GM21529 (cell line): ENCODE data around the gene GSTA2.
"Not testable (repeated sequence)": the region's sequence is repeated elsewhere in the genome, so short reads cannot be mapped to it uniquely, and the experiment has no call there.

Experiments
- ATAC-seq: cut with Tn5 transposase; IDR thresholded peaks from one replicate; pipeline ENCODE4 v1.9.1; 2021; ENCODE audit not compliant: unreplicated experiment

The GSTA2 gene

DNA sequence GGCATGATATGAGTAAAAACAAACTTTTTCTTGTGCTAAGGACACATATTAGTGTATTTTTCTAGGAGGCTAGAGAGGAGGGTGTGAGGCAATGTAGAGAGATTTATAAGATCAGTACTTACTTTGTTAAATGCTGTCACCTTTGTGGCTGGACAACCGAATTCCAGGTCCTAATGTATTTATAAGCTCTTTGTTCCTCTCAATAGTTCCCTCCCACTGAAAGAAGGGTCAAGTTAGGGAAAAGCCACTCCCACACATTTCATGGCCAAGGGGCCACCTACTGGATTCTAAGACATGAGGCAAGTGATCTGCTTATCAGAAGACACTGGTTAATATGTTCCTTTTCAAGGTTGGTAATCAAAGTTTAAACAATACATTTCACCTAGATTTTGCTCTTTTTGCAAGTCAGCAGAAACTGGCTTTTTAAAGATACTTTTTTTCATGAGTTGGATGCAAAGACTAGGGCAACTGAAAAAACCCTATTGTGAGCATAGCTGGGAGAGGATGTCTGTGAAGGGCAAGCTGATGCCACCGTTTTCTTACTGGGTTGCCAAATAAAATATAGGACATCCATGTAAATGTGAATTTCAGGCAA lies at the start of gene GSTA2:
GSTA2 (minus strand) TSS at position 154 of the 595 bp plus-strand sequence. CDS start 5,528 bp downstream, outside the sequence.
- not testable (repeated sequence) for ATAC-seq

DNA sequence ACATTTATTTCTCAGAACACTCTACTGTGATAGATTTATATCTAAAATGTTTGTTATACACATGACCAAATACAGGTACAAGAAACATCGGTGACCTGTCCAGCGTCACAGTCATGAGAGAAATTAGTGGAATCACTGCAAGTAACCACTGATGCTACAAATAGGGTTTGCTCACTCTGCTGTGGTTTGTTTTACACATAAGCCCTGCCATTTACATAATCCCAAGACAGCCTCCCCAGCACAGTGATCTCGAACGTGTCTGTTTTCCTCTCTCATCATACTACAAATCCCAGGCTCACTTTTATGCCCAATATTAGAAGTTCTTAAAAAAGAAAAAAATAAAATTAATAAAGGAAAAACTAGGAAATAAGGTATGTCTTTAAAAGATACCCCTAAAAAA lies 46.5 kb upstream of the GSTA2 start:
- not testable (repeated sequence) for ATAC-seq

DNA sequence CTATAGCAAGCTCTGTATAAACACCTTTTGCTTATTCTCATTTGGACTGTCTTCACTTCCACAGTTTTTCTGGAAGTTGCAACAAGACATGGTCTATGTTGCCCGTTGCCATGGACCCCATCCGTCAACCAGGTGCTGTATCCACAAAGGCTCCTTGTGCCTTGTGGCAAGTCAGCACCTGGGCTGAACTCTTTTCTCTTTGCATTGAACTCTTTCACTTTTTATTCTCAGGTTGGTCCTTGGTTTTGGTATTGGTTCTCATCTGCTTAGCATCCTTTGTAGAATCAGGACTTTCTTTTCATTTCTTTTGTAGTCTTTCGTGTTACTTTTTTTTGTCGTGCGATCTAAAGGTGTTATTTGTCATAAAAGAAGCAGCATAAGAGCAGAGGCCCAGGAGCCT lies 45.4 kb upstream of the GSTA2 start:
- no peak for ATAC-seq

DNA sequence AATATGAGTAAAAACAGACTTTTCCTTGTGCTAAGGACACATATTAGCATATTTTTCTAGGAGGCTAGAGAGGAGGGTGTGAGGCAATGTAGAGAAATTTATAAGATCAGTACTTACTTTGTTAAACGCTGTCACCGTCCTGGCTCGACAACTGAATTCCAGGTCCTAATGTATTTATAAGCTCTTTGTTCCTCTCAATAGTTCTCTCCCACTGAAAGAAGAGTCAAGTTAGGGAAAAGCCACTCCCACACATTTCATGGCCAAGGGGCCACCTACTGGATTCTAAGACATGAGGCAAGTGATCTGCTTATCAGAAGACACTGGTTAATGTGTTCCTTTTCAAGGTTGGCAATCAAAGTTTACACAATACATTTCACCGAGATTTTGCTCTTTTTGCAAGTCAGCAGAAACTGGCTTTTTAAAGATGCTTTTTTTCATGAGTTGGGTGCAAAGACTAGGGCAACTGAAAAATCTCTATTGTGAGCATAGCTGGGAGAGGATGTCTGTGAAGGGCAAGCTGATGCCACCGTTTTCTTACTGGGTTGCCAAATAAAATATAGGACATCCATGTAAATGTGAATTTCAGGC lies 40.5 kb upstream of the GSTA2 start, which contains the start of gene GSTA1:
GSTA1 (minus strand) TSS at position 149 of the 588 bp plus-strand sequence. CDS start 4,549 bp downstream, outside the sequence.
- not testable (repeated sequence) for ATAC-seq

DNA sequence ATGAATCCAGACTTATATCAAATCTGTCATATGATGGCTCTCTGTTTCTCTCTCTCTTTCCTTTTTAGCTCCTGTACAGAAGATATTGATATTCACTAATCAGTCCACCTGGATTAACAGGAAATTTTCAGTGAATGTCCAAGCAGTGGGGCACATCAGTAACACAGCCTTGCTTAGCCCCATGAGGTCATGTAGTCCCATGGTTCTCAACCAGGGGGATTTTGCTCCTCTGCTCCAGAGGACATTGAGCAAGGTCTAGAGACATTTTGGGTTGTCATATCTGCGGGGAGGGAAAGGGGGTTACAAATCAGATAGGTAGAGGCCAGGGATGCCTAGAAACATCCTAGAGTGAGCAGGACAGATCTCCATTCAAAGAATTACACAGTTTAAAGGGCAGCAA lies 39.5 kb upstream of the GSTA2 start:
- ATAC-seq, result no peak

DNA sequence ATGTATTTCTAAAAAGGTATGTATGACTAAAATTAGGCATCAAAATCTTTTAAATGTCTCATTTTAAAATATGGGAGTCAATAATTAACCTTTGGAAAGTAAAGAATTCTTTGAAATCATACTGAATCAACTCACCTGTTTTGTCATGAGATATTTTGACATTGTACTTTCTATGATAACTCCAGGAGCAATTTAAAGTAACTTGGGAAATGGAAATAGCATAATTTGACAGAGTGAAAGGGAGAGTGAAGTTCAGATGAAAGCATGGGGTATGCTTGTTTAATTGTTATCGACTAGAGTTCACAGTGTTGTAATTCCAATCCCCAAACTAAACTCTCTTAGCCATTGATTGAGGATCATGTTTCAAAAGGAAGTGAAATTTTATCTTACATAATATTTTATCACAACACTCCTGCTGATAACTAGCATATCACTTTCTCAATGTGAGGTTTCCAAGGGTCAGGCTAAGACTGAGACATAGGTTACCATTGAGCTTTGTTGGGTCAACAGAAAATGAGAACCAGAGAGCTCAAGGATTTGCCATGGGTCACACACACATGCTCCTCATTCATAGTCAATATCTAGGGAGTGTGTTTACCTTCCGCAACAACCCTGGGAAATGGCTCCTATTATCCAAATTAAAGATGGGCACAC lies 38.0 kb upstream of the GSTA2 start:
- no peak for ATAC-seq

DNA sequence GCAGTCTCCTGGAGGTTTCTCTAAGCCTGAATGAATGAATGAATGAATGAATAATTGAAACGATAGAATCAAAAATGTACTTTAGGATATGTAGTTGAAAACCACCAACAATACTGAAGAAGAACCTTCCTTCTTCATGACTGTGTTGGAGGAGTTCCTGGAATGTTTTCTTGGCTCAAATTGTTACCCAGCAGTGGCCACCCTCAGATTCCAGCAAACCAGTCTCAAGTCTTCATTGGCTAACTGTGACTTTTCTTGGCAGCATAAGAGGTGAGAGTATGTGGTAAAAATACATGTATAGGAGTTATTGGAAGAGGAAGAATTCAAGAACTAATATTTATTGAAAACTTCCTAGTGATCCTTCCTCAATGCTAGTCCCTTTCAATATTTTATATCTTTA lies 36.0 kb upstream of the GSTA2 start:
- not testable (repeated sequence) for ATAC-seq

DNA sequence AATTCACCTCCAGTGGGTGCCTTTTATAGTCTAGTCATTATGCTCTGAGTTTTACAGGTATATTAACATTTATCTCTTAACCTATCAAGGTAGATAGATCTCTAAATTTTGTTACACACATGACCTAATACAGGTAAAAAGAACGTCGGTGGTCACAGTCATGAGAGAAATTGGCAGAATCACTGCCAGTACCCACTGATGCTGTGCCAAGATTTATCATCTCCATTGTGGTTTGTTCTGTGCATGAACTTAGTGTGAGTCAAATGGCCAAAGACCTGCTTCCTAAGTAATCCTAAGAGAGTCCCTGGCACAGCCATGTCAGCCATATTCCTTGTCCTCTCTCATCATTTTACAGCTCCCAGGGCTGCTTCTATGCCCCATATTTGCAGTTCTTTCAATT lies 31.1 kb upstream of the GSTA2 start:
- ATAC-seq, result not testable (repeated sequence)

DNA sequence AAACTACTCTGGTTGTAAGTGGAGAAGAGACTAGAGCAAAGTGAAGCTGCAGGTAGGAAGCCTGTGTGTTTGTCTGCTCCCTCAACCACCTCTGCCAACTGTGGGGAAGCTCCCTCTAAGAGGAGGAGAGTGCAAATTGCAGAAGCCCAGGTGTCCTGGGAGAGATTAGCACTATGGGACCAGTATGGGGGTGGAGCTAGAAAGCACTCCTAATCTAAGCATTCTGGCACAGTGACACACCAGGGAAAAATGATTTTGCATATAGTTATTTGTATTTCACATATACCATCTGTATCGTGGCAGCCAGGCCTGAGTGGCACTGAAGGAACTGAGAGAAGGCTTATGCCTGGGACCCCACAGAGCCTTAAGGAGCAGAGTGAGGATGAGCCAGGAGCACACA lies 27.6 kb upstream of the GSTA2 start:
- no peak for ATAC-seq

DNA sequence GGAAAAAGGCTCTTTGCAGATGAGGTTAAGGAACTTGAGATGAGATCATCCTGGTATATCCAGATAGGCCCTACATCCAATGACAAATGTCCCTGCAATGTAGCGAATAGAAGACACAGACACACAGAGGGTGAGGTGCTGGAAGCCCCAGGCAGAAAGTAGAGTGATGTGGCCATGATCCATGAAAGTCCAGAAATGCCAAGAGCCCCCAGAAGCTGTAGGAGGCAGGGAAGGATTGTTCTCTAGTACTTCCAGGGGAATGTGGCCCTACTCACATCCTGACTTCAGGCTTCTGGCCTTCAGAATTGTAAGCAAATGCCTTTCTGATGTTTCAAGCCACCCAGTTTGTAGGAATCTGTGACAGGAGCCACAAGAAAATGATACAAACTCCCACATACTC lies 26.4 kb upstream of the GSTA2 start:
- ATAC-seq, result not testable (repeated sequence)

DNA sequence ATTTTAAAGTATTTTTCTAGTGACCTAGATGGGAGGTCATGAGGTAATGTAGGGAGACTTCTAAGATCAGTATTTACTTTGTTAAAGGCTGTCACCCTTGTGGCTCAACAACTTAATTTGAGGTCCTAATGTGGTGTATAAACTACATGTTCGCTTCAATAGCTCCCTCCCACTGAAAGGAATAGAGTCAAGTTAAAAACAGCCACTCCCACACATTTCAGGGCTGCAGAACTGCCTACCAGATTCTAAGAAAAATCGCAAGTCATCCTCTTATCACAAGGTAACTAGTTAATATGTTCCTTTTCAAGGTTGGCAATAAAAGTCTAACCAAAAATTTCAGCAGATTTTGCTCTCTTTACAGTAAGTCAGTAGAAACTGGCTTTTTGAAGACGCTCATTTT lies 25.2 kb upstream of the GSTA2 start:
- no peak for ATAC-seq

DNA sequence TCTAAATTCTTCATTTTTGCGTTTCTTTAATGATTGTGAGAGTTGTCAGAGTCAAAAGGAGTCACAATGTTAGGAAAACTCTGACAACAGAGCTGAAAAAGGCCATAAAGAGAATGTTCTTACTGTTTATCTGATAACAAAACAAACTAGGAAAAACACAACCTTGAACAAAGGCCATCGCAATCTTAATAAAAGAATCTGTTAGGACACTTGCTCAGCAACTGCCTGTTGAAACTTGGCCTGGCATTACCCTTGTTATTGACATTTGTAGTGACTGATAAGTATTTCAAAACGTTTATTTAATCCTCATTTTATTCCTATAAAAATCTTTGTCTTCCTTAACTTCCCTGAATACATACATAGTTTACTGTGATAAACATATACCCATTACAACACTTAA lies 24.6 kb upstream of the GSTA2 start:
- ATAC-seq, result no peak

DNA sequence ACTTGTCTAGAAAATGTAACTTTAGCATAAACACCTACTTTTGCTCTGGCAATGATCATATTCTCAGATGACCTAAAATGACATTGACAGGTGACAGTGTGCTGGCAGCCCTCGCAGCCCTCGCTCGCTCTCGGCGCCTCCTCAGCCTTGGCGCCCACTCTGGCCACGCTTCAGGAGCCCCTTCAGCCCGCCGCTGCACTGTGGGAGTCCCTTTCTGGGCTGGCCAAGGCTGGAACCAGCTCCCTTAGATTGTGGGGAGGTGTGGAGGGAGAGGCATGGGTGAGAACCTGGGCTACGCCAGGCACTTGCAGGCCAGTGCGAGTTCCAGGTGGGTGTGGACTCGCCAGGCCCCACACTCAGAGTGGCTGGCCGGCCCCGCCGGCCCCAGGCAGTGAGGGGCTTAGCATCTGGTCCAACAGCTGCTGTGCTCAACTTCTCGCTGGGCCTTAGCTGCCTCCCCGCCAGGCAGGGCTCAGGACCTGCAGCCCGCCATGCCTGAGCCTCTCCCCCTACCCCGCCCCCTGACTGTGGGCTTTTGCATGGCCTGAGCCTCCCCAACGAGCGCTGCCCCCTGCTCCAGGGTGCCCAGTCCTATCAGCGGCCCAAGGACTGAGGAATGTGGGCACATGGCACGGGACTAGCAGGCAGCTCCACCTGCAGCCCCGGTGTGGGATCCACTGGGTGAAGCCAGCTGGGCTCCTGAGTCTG lies 23.1 kb upstream of the GSTA2 start:
- no peak for ATAC-seq

DNA sequence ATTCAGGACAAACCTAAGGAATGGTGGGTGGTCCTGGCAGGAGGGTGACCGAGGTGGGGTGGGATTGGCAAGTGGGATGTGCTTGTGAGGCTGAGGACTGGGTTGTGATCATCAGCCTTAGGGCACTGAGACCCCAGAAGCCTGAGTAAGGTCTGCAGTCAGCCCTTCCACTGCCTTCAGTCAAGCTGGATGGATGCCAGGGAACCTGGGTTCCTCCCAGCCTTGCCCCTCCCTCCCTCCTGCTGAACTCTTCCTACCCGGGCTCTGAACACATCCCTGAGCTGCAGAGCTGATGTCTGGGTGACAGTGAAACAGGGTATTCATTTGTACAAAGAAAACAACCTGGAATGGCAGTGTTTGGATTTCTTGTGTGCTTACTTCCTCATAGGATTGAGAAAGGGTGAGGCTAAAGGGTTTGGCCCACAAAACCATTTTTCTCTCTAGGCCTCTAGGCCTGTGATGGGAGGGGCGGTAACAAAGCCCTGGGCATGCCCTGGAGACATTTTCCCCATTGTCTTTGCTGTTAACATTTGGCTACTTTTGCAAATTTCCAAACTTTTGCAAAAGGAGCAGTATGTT lies 19.5 kb upstream of the GSTA2 start:
- ATAC-seq, result not testable (repeated sequence)

DNA sequence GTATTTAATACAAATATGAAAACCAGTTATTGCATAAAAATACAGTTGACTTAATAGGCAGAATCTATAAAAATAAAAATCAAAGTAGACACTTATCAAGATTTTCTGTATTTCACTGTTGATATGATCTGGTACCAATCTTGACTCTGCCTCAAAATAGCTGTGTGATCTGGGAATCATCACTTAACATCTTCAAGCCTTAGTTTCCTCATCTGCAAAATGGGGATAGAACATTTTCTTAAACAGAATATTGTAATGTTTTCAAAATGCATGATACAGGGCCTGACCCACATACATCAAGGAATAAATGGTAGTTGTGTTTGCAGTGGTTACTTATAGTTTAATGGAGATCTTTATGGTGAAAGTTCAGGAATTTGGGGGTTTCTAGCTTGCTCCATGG lies 18.9 kb upstream of the GSTA2 start:
- not testable (repeated sequence) for ATAC-seq

DNA sequence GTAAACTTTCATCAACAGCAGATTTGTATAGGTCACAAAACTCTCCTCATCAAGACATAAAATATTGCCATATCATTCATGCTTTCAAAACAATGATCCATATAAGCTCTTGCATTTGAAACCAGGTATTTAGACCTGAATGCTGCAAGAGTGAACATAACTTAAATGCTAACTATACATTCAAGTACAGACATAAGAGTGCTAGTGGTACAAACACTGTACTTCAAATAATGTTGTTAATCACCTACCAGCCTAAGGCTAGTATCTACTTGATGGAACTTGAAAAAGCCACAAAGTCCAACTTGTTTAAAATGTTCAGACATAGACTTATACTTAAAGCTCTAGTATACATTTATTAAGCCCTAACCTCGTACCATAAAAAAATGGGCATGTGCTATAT lies 16.0 kb upstream of the GSTA2 start:
- ATAC-seq, result no peak

DNA sequence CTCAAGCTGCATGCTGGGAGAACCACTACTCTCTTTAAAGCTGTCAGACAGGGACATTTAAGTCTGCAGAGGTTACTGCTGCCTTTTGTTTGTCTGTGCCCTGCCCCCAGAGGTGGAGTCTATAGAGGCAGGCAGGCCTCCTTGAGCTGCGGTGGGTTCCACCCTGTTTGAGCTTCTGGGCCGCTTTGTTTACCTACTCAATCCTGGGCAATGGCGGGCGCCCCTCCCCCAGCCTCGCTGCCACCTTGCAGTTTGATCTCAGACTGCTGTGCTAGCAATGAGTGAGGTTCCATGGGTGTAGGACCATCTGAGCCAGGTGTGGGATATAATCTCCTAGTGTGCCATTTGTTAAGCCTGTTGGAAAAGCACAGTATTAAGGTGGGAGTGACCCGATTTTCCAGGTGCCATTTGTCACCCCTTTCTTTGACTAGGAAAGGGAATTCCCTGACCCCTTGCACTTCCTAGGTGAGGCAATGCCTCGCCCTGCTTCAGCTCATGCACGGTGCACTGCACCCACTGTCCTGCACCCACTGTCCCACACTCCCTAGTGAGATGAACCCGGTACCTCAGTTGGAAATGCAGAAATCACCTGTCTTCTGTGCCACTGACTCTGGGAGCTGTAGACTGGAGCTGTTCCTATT lies 13.6 kb upstream of the GSTA2 start:
- ATAC-seq, result not testable (repeated sequence)

DNA sequence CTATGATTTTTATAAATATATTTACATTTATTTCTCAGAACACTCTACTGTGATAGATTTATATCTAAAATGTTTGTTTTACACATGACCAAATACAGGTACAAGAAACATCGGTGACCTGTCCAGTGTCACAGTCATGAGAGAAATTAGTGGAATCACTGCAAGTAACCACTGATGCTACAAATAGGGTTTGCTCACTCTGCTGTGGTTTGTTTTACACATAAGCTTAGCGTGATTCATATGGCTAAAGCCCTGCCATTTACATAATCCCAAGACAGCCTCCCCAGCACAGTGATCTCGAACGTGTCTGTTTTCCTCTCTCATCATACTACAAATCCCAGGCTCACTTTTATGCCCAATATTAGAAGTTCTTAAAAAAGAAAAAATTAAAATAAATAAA lies 6.1 kb upstream of the GSTA2 start:
- not testable (repeated sequence) for ATAC-seq

DNA sequence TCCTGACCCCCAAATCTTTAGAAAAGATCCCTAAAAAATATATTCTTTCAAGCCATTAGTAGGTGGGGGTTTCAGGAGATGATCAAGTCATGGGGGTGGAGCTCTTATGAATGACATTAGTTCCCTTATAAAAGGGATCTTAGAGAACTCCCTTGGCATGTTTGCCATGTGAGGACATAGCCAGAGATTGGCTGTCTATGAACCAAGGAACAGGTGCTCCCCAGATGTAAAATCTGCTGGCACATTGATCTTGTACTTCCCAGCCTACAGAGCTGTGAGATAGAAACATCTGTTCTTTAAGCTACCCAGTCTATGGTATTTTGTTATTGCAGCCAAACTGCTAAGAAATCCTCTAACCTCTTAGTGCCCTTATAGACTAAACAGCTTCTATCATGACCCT lies 4.4 kb upstream of the GSTA2 start:
- not testable (repeated sequence) for ATAC-seq

DNA sequence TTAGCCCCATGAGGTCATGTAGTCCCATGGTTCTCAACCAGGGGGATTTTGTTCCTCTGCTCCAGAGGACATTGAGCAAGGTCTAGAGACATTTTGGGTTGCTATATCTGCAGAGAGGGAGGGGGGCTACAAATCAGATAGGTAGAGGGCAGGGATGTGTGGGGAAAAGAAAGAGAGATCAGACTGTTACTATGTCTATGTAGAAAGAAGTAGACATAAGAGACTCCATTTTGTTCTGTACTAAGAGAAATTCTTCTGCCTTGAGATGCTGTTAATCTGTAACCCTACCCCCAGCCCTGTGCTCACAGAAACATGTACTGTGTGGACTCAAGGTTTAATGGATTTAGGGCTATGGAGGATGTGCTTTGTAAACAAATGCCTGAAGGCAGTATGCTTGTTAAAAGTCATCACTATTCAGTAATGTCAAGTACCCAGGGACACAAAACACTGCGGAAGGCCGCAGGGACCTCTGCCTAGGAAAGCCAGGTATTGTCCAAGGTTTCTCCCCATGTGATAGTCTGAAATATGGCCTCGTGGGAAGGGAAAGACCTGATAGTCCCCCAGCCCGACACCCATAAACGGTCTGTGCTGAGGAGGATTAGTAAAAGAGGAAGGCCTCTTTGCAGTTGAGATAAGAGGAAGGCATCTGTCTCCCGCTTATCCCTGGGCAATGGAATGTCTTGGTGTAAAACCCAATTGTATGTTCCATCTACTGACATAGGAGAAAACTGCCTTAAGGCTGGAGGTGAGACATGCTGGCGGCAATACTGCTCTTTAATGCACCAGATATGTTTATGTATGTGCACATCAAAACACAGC lies 1.4 kb downstream of the GSTA2 start:
- ATAC-seq, result not testable (repeated sequence)
